Activated B cell treated with CpG ODN at 0.5 μM for 24 hours (primary cell): ENCODE measurements around the gene ZNF232. TPM values are rescaled to one million over a fixed set of nuclear protein-coding genes. Genes with fewer than 3 reads are reported as not detected.
"Not testable (repeated sequence)": the region's sequence is repeated elsewhere in the genome, so short reads cannot be mapped to it uniquely, and the experiment has no call there.

ENCODE experiments used
- ATAC-seq: fragments of 200-7000 bp; cut with Tn5 transposase; one replicate; pipeline ENCODE4 v1.10.0; 2021; ENCODE audit warnings: low read depth, mild to moderate bottlenecking, moderate library complexity
- CTCF ChIA-PET: fragments of 350-600 bp; sonication (Branson Sonifier 250); formaldehyde crosslinking; loops from one replicate; lab custom pipeline; 2021; ENCODE audit warnings: antibody characterized with exemption; lab: Charles Lee
- POLR2A ChIA-PET: fragments of 350-600 bp; sonication (Branson Sonifier 250); formaldehyde crosslinking; loops from one replicate; lab custom pipeline; 2021; ENCODE audit warnings: antibody characterized with exemption; lab: Charles Lee
- DNase-seq: peaks from one replicate; pipeline ENCODE4 v3.0.0; 2022
- H3K27ac Mint-ChIP-seq: one replicate; pipeline ENCODE4 v1.8.0; 2020; ENCODE audit warnings: mixed read lengths
- H3K27me3 Mint-ChIP-seq: one replicate; pipeline ENCODE4 v1.8.0; 2021; ENCODE audit warnings: mixed read lengths
- H3K36me3 Mint-ChIP-seq: one replicate; pipeline ENCODE4 v1.8.0; 2021; ENCODE audit warnings: low read depth, mixed read lengths
- H3K4me1 Mint-ChIP-seq: one replicate; pipeline ENCODE4 v1.8.0; 2021; ENCODE audit warnings: mixed read lengths
- H3K4me3 Mint-ChIP-seq: one replicate; pipeline ENCODE4 v1.8.0; 2020; ENCODE audit warnings: mild to moderate bottlenecking, mixed read lengths
- H3K9me3 Mint-ChIP-seq: one replicate; pipeline ENCODE4 v1.8.0; 2020; ENCODE audit warnings: mixed read lengths
- intact Hi-C: fragments of 100-400 bp; cut with micrococcal nuclease; formaldehyde crosslinking; loops from one replicate; pipeline ENCODE4 v1.15.1; 2024
- total RNA-seq: library from RNA; stranded (reverse); gene quantifications from 2 replicates; pipeline ENCODE4 v1.2.3, GENCODE V29; 2022
- TF ChIP-seq, protein P1 (sequence below): fragments of 200-600 bp; IDR thresholded peaks from one replicate; pipeline ENCODE4 v1.8.0; 2022; ENCODE audit warnings: antibody characterized with exemption, mild to moderate bottlenecking

The ZNF232 gene
- total RNA-seq, 1 donor from 2014 or later = 14.8 TPM

DNA sequence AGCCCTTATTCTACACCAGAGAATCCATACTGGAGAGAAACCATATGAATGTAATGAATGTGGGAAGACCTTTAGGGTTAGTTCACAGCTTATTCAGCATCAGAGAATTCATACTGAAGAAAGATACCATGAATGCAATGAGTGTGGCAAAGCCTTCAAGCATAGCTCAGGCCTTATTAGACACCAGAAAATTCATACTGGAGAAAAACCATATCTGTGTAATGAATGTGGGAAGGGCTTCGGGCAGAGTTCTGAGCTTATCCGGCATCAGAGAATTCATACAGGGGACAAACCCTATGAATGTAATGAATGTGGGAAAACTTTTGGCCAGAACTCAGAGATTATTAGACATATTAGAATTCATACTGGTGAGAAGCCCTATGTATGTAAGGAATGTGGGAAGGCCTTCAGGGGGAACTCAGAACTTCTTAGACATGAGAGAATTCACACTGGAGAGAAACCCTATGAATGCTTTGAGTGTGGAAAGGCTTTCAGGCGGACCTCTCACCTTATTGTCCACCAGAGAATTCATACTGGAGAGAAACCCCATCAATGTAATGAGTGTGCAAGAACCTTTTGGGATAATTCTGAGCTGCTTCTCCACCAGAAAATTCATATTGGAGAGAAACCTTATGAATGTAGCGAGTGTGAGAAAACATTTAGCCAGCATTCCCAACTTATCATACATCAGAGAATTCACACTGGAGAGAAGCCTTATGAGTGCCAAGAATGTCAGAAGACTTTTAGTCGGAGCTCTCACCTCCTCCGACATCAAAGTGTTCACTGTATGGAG lies 19.3 kb downstream of the ZNF232 start:
- H3K9me3 Mint-ChIP-seq = peaks cover 53% of the 10 kb centered on the region
- no peak overlapping the region for H3K4me3 Mint-ChIP-seq
- H3K27me3 Mint-ChIP-seq = no peaks in the 10 kb centered on the region
- ChIA-PET CTCF (interaction anchor here (0.7 to 1.7 kb wide), 2 partner anchors 11 to 13 kb away, joined by 6 to 7 read pairs; partner anchors contain the start of gene ZFP3), POLR2A (interaction anchor here (0.9 kb wide), 1 partner anchor 99 kb away, joined by 3 read pairs; the partner anchor contains the start of gene ZNF594)
- H3K36me3 Mint-ChIP-seq = peaks cover 73% of the 10 kb centered on the region
- DNase-seq (no peak), ATAC-seq (no peak)
- peaks cover 12% of the 10 kb centered on the region for H3K4me1 Mint-ChIP-seq
- TF ChIP-seq, protein P1, sequence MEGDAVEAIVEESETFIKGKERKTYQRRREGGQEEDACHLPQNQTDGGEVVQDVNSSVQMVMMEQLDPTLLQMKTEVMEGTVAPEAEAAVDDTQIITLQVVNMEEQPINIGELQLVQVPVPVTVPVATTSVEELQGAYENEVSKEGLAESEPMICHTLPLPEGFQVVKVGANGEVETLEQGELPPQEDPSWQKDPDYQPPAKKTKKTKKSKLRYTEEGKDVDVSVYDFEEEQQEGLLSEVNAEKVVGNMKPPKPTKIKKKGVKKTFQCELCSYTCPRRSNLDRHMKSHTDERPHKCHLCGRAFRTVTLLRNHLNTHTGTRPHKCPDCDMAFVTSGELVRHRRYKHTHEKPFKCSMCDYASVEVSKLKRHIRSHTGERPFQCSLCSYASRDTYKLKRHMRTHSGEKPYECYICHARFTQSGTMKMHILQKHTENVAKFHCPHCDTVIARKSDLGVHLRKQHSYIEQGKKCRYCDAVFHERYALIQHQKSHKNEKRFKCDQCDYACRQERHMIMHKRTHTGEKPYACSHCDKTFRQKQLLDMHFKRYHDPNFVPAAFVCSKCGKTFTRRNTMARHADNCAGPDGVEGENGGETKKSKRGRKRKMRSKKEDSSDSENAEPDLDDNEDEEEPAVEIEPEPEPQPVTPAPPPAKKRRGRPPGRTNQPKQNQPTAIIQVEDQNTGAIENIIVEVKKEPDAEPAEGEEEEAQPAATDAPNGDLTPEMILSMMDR = no peak
- no peak overlapping the region for H3K27ac Mint-ChIP-seq
- intact Hi-C loops = no loop called here

- Mint-ChIP-seq H3K27ac (no peak overlapping the region), H3K27me3 (no peaks in the 10 kb centered on the region), H3K4me1 (peaks cover 31% of the 10 kb centered on the region), H3K4me3 (no peak overlapping the region), H3K9me3 (peaks cover 5% of the 10 kb centered on the region), H3K36me3 (peaks cover 38% of the 10 kb centered on the region)
- TF ChIP-seq, protein P1 = no peak
- ATAC-seq = no peak
- CTCF ChIA-PET = interaction anchor here (1.1 to 1.6 kb wide), 2 partner anchors 10 to 18 kb away, joined by 3 to 4 read pairs; no protein-coding TSS in a partner anchor
- POLR2A ChIA-PET = interaction anchor here (0.9 to 1.4 kb wide), 2 partner anchors 16 to 111 kb away, joined by 3 to 6 read pairs; partner anchors contain the start of gene ZNF594
- no peak for DNase-seq
- intact Hi-C loops = no loop called here
Measured at GRCh38 chr17:5080591-5080990, 31.1 kb downstream of the ZNF232 start.

- H3K4me1 Mint-ChIP-seq = peaks cover 31% of the 10 kb centered on the region
- POLR2A ChIA-PET = interaction anchor here (0.6 to 2.9 kb wide), 20 partner anchors 12 to 408 kb away, joined by 3 to 29 read pairs (median 4); partner anchors contain the start of genes DERL2, INCA1, KIF1C and MIS12
- CTCF ChIA-PET = interaction anchor here (0.8 to 1.6 kb wide), 4 partner anchors 14 to 78 kb away, joined by 3 to 6 read pairs (median 3); no protein-coding TSS in a partner anchor
- H3K36me3 Mint-ChIP-seq = peaks cover 22% of the 10 kb centered on the region
- no peaks in the 10 kb centered on the region for H3K9me3 Mint-ChIP-seq
- H3K4me3 Mint-ChIP-seq = peak within 1 kb of the TSS; percentile 83
- ATAC-seq = peak; percentile 88
- intact Hi-C loops = loop anchor here (1.0 to 5.0 kb wide), 6 partner anchors 19 to 176 kb away; partner anchors contain the start of genes CHRNE, SPAG7, ZNF232 and ZNF594
- peak; percentile 80 for DNase-seq
- TF ChIP-seq, protein P1 = no peak
- H3K27ac Mint-ChIP-seq = peak within 1 kb of the TSS; percentile 96
- no peaks in the 10 kb centered on the region for H3K27me3 Mint-ChIP-seq
Measured at GRCh38 chr17:5078106-5079028, 33.3 kb downstream of the ZNF232 start, which contains the start of gene ZFP3. ZFP3 (plus strand) TSS chr17:5078467; CDS start chr17:5091505, 13,038 bp downstream.

GRCh38 chr17:5077781-5078105 lies 33.9 kb downstream of the ZNF232 start:
- no peak for ATAC-seq

GRCh38 chr17:5077275-5077674 lies 34.4 kb downstream of the ZNF232 start:
- POLR2A ChIA-PET = interaction anchor here (0.5 to 2.9 kb wide), 7 partner anchors 28 to 130 kb away, joined by 3 to 29 read pairs (median 4); partner anchors contain the start of genes PFN1, SPAG7 and ZNF594
- H3K27ac Mint-ChIP-seq = peak overlapping the region; percentile 96
- peaks cover 12% of the 10 kb centered on the region for H3K36me3 Mint-ChIP-seq
- intact Hi-C loops = loop anchor here (5.0 kb wide), 2 partner anchors 110 to 175 kb away; partner anchors contain the start of genes CHRNE and SPAG7
- H3K9me3 Mint-ChIP-seq, H3K27me3 Mint-ChIP-seq, CTCF ChIA-PET, DNase-seq, ATAC-seq: not testable (repeated sequence)
- H3K4me1 Mint-ChIP-seq = peaks cover 28% of the 10 kb centered on the region
- peak overlapping the region; percentile 83 for H3K4me3 Mint-ChIP-seq

More at GRCh38 chr17:5077781-5078105, 33.9 kb downstream of the ZNF232 start:
- peak overlapping the region; percentile 96 for H3K27ac Mint-ChIP-seq
- ChIA-PET POLR2A (interaction anchor here (0.5 to 2.9 kb wide), 12 partner anchors 20 to 138 kb away, joined by 3 to 29 read pairs (median 8); partner anchors contain the start of genes PFN1, RNF167, SLC25A11 and SPAG7), CTCF (no interaction called here)
- no peak for DNase-seq
- intact Hi-C loops = loop anchor here (1.0 to 5.0 kb wide), 6 partner anchors 20 to 175 kb away; partner anchors contain the start of genes CHRNE, SPAG7, ZNF232 and ZNF594
- peak overlapping the region; percentile 83 for H3K4me3 Mint-ChIP-seq
- peaks cover 16% of the 10 kb centered on the region for H3K36me3 Mint-ChIP-seq
- TF ChIP-seq, protein P1 = no peak
- no peaks in the 10 kb centered on the region for H3K27me3 Mint-ChIP-seq
- H3K9me3 Mint-ChIP-seq = no peaks in the 10 kb centered on the region
- H3K4me1 Mint-ChIP-seq = peaks cover 28% of the 10 kb centered on the region

- H3K4me3 Mint-ChIP-seq, DNase-seq, H3K36me3 Mint-ChIP-seq, H3K9me3 Mint-ChIP-seq, CTCF ChIA-PET, H3K27me3 Mint-ChIP-seq, H3K27ac Mint-ChIP-seq, ATAC-seq: not testable (repeated sequence)
- peaks cover 23% of the 10 kb centered on the region for H3K4me1 Mint-ChIP-seq
- POLR2A ChIA-PET = interaction anchor here (0.6 kb wide), 1 partner anchor 119 kb away, joined by 3 read pairs; no protein-coding TSS in a partner anchor
- intact Hi-C loops = loop anchor here (5.0 kb wide), 2 partner anchors 108 to 173 kb away; partner anchors contain the start of genes CHRNE and SPAG7
Measured at GRCh38 chr17:5075472-5075871, 36.2 kb downstream of the ZNF232 start.
